ENCODE results near the gene AP4M1. TPM values are rescaled to one million over a fixed set of nuclear protein-coding genes. Genes with fewer than 3 reads are reported as not detected.

AP4M1 gene
- total and polyA plus RNA-seq, 9 of the 15 experiments (the other 6 are each of a cell fraction or from before 2014, with no cell fraction given), result 1.3 to 30.9 (median 14.1) TPM

- TF ChIP-seq CLOCK (CRISPR knock-in tag; IDR thresholded peaks at IDR 0.05; ENCODE audit: borderline replicate concordance), result no peak
- TF ChIP-seq ZNF384 (IDR thresholded peaks at IDR 0.05; ENCODE audit: low read depth, low read length), result no peak
- peak; percentile 36 to 99; a peak in 2 of 4 replicates for TF ChIP-seq FOXK2 (conservative IDR thresholded peaks at IDR 0.05 in 1 of 2, IDR thresholded peaks at IDR 0.05 in 1 of 2; ENCODE audit: low read depth in 2 of 2)
- peak; percentile 47; the same call in 1 of the 2 replicates for TF ChIP-seq NKRF (IDR thresholded peaks at IDR 0.05; ENCODE audit: borderline replicate concordance)
- no peak for TF ChIP-seq BCL6 (CRISPR knock-in tag; IDR thresholded peaks at IDR 0.05)
- no peak for TF ChIP-seq ZNF311 (CRISPR knock-in tag; IDR thresholded peaks at IDR 0.05)
- TF ChIP-seq ZSCAN32 (CRISPR knock-in tag; IDR thresholded peaks at IDR 0.05), result no peak
- TF ChIP-seq ARID1B (IDR thresholded peaks at IDR 0.05), result peak; percentile 53
- no peak for TF ChIP-seq ZNF347 (CRISPR knock-in tag; IDR thresholded peaks at IDR 0.05; ENCODE audit: low read depth)
- TF ChIP-seq ZBTB8A (IDR thresholded peaks at IDR 0.05; ENCODE audit: partially characterized antibody), result no peak
- TF ChIP-seq CBX3 (IDR thresholded peaks at IDR 0.05; ENCODE audit: borderline replicate concordance in 1 of 2, low read length in 2 of 2), result peak in 1 of 2 experiments; percentile 65; a peak in 2 of 3 replicates
- no peak for TF ChIP-seq ZNF316 (IDR thresholded peaks at IDR 0.05)
- peak; percentile 89 for TF ChIP-seq LCOR (CRISPR knock-in tag; IDR thresholded peaks at IDR 0.05)
- peak; percentile 72 for TF ChIP-seq SMAD3 (CRISPR knock-in tag; conservative IDR thresholded peaks at IDR 0.05)
- no peak for TF ChIP-seq PTRF (tag; IDR thresholded peaks at IDR 0.05)
- TF ChIP-seq POLR2A (conservative IDR thresholded peaks at IDR 0.05), result peak; percentile 92
- peak; percentile 79 for TF ChIP-seq TAF1 (IDR thresholded peaks at IDR 0.05; ENCODE audit: control insufficient read depth, extremely low read depth, insufficient read depth, low read length, severe bottlenecking)
- peak; percentile 30 for TF ChIP-seq HCFC1 (IDR thresholded peaks at IDR 0.05; ENCODE audit: low read depth, low read length)
- no peak for TF ChIP-seq ZNF778 (CRISPR knock-in tag; IDR thresholded peaks at IDR 0.05)
- TF ChIP-seq PHB2 (IDR thresholded peaks at IDR 0.05; ENCODE audit: low read depth), result no peak
- TF ChIP-seq MLX (CRISPR knock-in tag; conservative IDR thresholded peaks at IDR 0.05), result no peak
- no peak for TF ChIP-seq KLF13 (tag; IDR thresholded peaks at IDR 0.05; ENCODE audit: borderline replicate concordance, low read depth)
- TF ChIP-seq MYC (IDR thresholded peaks at IDR 0.05; ENCODE audit: low read depth, low read length), result peak; percentile 80; the same call in 1 of the 2 replicates
- no peak for TF ChIP-seq MYC (CRISPR knock-in tag; IDR thresholded peaks at IDR 0.05; ENCODE audit: borderline replicate concordance, low read depth)
These were observed 25.8 kb downstream of the AP4M1 start, which contains the start of gene MBLAC1 (continued) for GRCh38 chr7:100126931-100127865.

Measured in K562 (cell line).